ENCODE results near the gene MRPL24. TPM values are rescaled to one million over a fixed set of nuclear protein-coding genes. Genes with fewer than 3 reads are reported as not detected.

MRPL24 gene
- total and polyA plus RNA-seq, 2 of the 13 experiments (the other 11 are each of a cell fraction or from before 2014, with no cell fraction given), result 38.1 to 42.9 TPM

GRCh38 chr1:156767101-156767878 lies 26.4 kb upstream of the MRPL24 start, which contains the start of gene PRCC (continued):
- no peak for TF ChIP-seq RFX5 (IDR thresholded peaks at IDR 0.05; ENCODE audit: low read depth, low read length)
- no peak for TF ChIP-seq GPN1 (CRISPR knock-in tag; IDR thresholded peaks at IDR 0.05; ENCODE audit: borderline replicate concordance)
- no peak for TF ChIP-seq STAG1 (CRISPR knock-in tag; IDR thresholded peaks at IDR 0.05)
- no peak for TF ChIP-seq ZEB1 (IDR thresholded peaks at IDR 0.05; ENCODE audit: insufficient replicate concordance, low read depth)
- TF ChIP-seq PRDM10 (CRISPR knock-in tag; IDR thresholded peaks at IDR 0.05; ENCODE audit: low read depth), result no peak
- 0 out of 2 replicates have a peak, but pooled peaks have one; percentile 37 for TF ChIP-seq ZNF350 (CRISPR knock-in tag; IDR thresholded peaks at IDR 0.05; ENCODE audit: borderline replicate concordance, low read depth)
- no peak; the same call in 1 of the 2 replicates for TF ChIP-seq ZNF12 (CRISPR knock-in tag; IDR thresholded peaks at IDR 0.05)
- no peak for TF ChIP-seq FIP1L1 (IDR thresholded peaks at IDR 0.05; ENCODE audit: borderline replicate concordance, insufficient read depth, low read depth, low read length)
- no peak for TF ChIP-seq PHB2 (IDR thresholded peaks at IDR 0.05; ENCODE audit: partially characterized antibody)
- TF ChIP-seq NAIF1 (CRISPR knock-in tag; IDR thresholded peaks at IDR 0.05; ENCODE audit: borderline replicate concordance), result no peak
- TF ChIP-seq ZBTB37 (CRISPR knock-in tag; IDR thresholded peaks at IDR 0.05), result no peak; the same call in 1 of the 2 replicates
- no peak for TF ChIP-seq TCF7 (IDR thresholded peaks at IDR 0.05; ENCODE audit: low read depth)
- no peak for TF ChIP-seq ZSCAN12 (CRISPR knock-in tag; IDR thresholded peaks at IDR 0.05)
- TF ChIP-seq TRAFD1 (CRISPR knock-in tag; IDR thresholded peaks at IDR 0.05; ENCODE audit: borderline replicate concordance), result no peak
- no peak for TF ChIP-seq ARNT (IDR thresholded peaks at IDR 0.05)
- TF ChIP-seq HNRNPK (IDR thresholded peaks at IDR 0.05; ENCODE audit: low read depth, low read length, poor library complexity, severe bottlenecking), result no peak
- TF ChIP-seq XRCC5 (optimal IDR thresholded peaks at IDR 0.05; ENCODE audit: low read length), result peak; percentile 62
- TF ChIP-seq SMAD3 (CRISPR knock-in tag; IDR thresholded peaks at IDR 0.05), result peak; percentile 16
- TF ChIP-seq ZNF891 (CRISPR knock-in tag; IDR thresholded peaks at IDR 0.05), result peak; percentile 51; the same call in 1 of the 2 replicates
- TF ChIP-seq HNRNPL (IDR thresholded peaks at IDR 0.05; ENCODE audit: low read depth, low read length), result 0 out of 2 replicates have a peak, but pooled peaks have one; percentile 60

All from HepG2 (cell line).